Measurements from ENCODE around the gene GREM1.

The GREM1 gene

DNA sequence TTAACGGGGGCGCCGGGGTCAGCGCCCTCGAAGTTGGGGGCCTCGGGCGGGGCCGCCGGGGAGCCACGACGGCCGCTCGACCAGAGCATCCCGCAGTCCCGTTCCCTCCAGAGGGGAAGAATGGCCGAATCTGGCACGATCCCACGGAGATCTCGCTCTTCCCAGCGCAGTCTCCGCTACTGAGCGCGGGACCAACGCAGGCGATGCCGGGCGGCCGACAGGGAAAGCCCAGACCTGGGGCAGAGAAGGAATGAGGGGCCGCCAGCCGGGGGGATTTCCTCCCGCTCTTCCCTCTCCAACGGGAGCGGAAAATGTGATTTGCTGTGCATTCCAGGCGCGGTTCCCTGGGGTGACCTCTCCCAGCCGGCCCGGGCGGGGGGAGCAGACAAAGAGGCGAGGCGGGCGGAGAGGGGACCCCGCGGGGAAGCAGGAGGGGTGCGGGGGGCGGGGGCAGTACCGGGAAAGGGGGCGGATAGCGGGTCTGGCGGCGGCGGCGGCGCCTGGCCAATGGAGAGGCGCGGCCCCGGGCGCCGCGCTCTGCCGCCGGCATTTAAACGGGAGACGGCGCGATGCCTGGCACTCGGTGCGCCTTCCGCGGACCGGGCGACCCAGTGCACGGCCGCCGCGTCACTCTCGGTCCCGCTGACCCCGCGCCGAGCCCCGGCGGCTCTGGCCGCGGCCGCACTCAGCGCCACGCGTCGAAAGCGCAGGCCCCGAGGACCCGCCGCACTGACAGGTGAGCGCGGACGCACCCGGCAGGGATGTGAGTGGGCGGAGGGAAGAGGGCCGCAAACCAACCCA is at the start of gene GREM1:
TSS of gene GREM1 (plus strand) at position 579 of the 801 bp plus-strand sequence. CDS start 12,687 bp downstream, outside the sequence.
- DNase-seq (ENCODE audit: low spot score) = no peak

DNA sequence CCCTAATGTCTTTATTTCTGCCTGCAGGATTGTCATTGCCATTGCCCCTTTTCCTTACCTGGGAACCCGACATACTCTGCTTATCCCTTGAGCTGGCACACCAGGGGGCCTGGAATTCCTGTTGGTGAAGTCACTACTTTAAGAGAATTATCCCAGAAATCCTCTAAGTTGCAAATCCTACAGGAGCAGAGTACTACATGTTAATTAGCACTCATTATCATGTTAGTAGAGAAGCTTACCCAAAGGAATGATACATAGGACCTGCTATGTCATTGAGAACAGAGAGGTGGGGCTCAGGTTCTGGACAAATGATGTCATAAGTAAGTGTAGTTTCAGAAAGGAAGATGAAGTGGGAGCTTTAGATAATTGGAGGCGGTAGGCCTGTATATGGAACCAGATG is 48.9 kb upstream of the GREM1 start:
- DNase-seq (ENCODE audit: low spot score) = no peak

DNA sequence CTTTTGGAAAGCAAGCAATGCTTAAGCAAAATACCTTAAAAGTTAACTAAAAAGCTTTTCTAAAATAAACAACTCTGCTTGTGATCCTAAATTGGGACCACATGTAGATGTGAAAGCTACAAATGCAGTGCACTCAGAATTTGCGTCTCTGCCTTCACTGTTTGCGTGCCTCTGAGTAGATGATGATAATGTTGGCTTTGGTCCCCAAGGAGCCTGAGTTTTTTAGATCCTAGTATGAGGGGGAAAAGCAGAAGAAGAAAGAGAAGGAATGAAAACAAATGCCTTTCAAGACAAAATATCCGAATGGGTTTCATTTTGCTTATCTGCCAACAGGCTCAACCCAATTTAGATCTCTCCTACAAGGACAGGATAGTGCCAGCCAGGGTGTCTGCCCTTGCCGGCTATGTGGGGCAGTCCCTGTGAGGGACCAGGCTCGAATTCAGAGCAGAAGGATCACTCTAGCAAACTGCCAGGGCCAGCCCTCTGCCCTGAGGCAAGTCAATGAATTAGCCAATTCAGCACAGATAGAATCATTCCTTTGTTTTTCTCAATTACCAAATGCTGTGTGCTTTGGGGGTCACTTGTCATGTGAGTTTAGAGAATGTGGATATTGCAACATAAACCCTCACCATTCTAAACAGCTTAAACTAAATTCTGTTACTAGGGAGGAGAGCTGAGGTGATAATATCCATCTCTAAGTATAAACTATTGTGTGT is 47.8 kb upstream of the GREM1 start:
- DNase-seq (ENCODE audit: low spot score) = no peak

DNA sequence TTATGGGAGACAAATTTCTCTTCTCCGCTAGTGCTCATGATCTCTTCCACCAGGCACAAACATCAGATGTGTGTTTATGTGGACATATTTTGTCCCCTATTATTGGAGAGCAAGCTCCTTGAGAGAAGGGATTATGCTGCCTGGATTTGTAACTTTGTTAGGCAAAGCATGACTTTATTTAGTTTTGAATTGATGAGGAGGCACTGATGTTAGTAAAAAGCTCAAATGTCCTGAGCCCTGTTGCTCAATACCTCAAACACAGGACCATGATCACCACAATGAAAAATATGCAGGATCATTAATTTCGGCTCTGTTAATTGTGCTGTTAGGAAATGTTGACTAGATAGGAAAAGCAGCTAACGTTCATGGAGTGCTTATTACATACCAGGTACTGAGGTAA is 47.2 kb upstream of the GREM1 start:
- no peak for DNase-seq (ENCODE audit: low spot score)

DNA sequence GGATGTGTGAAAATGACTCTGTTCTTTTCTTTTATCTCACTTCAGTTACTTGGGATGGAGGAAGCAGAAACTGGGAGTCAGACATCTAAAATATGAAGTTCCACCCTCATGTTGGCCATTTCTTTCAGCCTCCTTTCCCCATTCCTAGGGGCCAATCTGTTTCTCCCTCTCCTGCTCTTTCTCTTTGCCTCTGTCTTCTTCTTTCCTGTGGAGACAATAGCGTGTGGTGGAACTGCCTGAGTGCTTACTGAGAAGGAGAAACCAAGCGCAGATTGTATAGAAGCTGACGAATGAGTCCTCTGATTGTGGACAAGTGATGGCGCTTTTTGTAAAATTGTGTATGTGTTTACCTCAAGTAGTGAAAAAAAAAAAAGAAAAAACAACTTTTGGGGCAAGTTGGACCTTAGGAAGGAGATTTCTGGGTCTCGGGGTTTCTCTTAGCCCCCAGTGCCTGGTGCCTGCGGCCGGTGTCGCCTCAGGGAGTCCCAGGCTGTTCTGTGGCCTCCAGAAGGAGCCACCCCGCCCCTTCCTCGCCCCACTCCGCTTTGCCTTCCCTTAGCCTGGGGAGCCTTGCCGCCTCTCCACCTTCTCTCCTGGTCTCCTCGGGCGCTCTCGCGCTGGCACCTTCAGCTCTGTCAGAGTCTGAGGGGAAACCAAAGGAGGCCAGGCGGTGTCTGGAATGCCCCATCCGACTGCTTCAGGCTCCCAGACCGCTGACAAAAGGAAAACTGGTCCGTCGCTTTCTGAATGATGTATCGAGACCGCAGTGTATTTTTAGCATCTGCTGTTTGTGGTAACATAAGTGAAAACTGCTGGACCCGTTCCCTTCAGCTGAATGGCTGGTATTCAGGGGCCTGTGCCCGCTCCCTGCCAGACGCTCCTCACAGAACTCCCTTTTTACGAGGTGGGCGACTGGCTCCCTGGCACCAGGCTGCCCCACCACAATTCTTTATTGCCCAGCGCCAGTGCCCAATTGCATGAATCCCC is 46.2 kb upstream of the GREM1 start:
- DNase-seq (ENCODE audit: low spot score) = no peak

DNA sequence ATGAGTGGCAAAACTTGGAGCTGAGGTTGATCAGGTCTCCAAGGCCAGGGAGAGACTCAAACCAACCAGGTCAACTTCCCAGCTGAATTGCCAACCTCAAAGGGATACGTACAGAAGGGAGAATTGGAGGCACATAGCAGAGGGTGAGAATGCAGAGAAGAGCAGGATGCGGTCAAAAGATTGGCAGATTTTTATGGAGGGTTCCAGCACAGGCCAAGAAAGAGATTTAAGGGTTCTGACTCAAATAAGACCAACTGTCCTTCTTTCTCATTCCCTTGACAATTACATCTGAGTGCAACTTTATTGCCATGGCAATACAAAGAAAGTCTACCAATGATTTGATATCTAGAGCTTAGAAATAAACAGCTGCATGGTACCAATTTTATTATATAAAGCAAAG is 43.1 kb upstream of the GREM1 start:
- no peak for DNase-seq (ENCODE audit: low spot score)

DNA sequence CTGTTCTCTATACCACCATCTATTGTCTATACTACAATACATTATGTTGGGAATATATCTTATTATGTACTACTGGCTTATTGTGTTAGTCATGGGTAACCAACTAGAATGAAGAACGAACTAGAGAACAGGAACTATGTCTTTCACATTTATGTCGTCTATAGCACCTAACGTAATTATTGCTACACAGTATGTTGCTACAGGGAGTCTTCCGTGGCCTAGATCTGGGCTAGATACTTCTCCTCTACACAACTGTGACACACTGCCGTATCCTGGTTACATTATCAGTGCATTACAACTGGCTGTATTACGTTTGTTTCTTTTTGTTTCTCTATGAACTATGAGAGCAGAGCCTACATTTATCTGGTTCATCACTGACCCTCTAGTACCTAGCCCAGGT is 42.3 kb upstream of the GREM1 start:
- DNase-seq (ENCODE audit: low spot score) = no peak

DNA sequence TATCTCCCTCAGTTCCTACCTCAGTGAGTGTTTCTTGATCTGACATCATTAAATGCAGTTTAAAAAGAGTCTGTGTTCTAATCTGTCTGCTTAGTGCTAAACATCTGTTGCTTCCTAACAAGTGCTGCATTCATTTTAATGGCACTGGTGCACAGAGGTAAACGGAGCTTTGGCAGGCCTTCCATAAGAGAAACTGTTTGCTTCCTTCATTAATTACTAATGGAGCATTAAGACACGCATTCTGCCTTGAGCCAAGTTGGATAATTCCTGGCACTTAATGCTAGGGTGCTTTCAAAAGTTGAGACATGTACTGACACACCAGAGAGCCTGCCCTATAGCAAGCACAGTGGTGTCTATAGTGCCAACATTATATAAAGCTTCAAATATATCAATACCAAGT is 41.6 kb upstream of the GREM1 start:
- no peak for DNase-seq (ENCODE audit: low spot score)

DNA sequence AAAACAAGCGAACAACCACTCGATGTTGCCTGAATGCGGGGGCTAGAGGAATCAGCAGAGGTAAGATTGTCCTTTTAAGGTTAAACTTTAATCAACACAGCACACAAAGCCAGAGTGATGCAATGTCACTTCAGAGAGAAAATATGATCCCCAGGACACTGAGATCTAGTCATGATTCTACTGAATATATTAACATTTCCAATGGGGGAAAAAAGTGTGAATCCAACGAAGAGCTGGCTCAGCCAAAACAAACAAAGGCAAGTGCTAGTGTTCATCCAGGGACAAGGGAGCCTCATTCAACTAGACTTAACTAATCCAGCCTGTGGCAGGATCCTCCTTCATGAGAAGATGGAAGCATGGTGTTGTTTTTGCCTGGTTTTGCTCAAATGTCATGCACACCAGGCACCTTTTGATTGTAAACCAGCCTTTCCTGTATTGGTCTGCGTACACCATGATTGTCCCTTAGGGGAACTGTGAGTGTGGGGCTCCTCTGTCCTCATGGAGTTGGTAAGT is 40.5 kb upstream of the GREM1 start:
- no peak for DNase-seq (ENCODE audit: low spot score)

DNA sequence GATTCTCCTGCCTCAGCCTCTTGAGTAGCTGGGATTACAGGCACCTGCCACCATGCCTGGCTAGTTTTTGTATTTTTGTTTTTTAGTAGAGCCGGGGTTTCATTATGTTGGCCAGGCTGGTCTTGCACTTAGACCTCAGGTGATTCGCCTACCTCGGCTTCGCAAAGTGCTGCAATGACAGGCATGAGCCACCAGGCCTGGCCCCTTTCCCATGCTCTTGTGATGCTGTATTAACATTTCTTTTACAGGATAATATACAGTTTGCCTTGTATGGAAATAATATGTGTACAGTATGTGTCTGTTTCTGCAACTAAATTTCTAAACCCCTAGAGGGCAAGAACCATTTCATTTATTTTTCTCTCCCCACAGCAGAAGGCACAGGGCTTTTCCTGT is 38.5 kb upstream of the GREM1 start:
- DNase-seq (ENCODE audit: low spot score) = no peak

DNA sequence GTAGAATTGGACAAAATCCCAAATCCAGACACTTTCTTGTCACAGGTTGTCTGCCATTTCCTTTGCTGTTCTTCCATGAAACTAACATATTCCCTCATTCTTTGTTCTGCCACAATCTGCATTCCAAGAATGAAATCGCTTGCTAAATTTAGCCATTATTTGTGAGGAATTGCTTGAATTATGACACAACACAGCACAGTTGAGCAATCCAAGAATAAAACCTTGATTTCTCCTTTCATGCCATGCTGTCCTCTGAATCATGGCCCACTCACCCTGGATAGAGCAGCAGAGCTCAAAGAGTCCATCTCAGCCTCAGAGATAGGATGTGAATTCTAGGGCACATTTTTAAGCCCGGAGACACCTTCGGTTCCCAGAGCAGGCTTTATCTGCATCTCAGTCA is 35.2 kb upstream of the GREM1 start:
- no peak for DNase-seq (ENCODE audit: low spot score)

DNA sequence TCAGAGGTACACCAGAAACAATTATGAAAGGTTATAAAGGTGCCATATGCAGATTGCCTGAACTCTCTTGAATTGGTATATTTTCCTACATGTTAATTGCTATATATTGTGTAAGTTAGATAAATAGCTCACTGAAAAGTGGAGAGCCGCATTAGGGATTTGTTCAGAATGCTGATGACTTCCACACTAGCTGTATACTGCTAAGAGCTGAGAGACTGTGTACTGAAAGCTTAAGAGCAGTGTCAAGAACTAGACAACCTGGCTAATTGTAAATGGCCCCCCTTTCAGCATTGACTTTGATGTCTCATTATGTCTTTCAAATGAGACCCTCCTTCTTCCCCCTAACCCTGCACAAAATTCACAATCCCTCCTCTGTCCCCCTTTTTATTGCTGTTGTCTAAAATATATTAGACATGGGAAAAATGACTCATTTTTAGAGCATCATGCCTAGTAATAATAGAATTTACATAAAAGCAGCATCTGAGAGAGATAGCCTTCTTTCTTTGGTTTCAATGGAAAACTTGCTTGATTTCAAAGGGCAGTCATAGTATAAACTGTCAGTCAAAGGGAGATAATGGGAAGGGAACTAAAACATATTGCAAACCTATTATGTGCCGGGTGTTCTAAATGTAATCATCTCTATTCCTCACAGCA is 34.7 kb upstream of the GREM1 start:
- DNase-seq (ENCODE audit: low spot score) = no peak

DNA sequence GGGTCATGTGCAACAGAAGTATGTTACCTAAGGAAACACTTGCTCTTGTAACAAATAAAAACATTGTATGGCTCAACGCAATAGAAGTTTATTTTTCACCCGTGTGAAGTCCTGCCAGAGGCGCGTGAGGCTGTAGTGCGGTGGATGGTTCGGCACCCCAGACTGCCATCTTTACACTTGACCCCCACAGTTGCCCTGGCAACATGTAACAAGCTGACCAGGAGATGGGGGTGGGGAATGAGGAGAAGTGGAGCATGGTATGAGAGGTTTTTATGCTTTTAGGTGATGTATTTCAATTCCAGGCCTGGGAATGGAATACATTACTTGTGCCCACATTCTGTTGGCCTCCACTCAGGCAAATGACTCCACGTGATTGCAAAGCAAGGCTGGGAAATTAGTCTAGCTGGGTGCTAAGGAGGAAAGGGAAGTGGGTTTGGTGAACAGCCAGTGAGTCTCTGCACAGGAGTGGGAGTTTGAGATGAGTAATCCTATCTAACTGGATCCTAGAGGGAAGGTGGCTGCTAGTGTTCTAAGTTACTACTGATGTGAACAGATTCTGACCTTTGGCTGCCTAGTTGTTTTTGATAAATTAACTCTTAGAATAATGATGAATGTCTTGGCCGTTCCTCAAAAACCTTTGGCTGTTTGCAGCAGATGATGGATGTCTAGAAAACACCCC is 33.8 kb upstream of the GREM1 start:
- DNase-seq (ENCODE audit: low spot score) = no peak

DNA sequence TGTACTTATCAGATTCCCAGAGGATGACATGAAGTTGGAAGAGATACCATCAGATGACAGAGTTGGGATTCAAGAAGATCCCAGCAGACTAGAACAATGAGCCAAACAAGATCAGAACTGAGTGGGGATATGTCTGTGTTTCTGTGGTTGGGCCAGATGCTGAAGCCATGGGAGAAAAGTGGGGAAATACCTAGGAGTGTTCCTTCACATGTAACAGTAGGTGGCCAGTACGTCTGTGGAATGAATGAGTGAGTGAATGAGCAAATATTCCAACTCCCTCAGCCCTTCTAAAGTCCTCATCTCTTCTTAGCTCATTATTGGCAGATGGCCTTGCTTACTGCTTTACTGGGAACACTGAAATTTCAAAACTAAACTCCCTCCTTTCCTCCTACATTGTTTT is 32.2 kb upstream of the GREM1 start:
- no peak for DNase-seq (ENCODE audit: low spot score)

DNA sequence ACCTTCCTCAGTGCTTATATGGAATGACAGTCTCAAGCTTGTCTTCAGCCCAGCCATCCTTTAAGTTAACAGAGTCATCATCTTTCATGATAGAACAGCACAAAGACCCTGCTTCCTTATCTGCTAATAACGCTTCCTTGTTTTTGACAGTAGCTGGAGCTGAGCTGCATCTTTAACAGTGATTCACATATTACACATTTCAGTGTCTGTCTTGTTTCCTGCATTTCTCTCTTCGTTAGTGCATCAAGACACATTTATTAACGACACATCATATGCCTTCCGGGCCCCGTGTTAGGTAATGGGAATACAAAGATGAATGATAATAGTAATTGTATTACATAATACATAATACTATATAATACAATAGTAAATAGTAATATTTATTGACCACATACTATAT is 30.2 kb upstream of the GREM1 start:
- no peak for DNase-seq (ENCODE audit: low spot score)

DNA sequence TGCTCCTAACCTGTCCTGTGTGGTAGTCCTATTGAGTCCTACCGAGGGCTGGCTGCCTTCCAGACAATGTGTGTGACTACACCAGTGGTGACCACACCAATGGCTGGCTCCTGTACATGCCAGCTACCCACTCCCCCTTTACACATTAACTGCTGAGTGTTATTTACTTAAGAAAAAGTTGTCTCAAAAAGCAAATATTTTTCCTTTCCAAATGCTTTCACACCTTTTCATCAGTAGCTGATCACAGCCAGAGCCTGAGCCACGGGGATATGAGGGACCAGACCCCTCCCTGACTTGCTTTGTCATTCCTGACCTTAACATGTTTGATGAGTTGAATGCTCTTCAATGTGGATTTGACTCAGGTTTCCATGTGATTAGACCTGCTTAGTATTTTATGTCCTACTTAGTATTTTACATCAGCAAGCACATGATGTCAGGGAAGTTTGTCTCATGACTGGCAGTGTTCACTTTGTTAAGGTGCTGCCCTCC is 29.6 kb upstream of the GREM1 start:
- DNase-seq (ENCODE audit: low spot score) = no peak

DNA sequence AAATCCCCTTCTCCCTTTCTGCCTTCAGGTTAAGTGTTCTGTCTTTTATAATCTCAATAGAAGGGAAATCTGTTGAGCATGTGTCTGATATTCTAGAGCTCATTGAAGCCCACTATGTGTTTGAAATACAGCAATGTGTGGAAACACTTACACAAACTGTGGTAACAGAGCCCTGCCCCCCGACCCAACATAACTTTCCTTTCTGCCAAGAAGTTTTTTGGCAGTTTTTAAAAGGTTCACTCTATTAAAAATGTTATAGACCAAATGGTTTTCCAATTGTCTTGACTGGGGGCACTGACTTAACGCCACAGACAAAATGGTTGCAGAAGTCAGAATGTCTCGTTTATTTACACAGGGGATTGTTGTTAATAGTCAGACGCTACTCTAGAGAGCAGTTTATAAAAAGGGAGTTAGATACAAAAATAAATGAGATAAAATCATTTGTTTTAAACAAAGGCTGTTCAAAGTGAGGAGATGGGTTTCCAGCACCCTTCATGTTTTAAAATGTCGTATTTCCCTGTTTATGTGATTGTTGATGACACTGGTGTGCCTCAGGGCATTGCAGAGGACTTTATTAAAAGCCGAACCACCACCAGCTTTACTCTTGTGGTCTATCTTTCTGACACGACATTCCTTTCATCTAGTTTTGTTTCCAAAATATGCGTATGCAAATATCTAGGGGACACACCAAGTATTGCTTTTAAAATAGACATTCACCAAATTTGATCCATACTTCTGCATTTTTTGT is 26.7 kb upstream of the GREM1 start:
- DNase-seq (ENCODE audit: low spot score) = no peak

DNA sequence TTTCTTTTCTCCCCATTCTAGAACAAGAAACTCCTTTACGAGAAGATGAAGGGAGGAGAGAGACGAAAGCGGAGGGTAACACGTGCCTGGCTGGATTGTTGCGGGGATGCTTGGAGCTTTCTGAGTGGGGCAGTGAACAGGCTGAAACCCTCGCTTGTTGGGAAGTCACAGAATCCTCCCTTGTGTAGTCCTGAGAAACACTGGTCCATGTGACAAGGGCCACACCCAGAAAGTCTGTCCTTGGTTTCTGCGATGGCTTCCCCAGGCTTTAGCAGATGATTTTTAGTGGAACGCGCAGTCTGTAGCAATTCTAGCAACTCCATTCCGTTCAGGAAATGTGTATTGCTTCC is 26.1 kb upstream of the GREM1 start:
- DNase-seq (ENCODE audit: low spot score) = no peak

DNA sequence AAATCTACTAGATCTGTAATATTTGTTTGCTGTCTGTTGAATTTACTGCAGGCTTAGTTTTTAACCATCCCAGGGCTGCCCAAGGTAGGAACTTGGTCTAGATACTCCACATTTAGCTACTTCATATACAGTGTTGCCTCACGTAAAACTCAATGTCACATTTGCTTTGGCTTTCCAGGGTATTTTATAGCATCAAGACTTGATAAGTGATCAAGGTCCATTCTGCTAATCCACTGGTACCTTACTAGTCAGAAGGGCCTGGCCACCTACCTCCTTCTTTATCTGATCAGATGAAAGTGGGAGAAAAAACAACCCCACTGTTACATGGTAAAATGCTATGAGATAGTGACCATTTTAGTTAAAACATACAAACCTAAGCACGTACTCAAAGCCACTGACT is 25.5 kb upstream of the GREM1 start:
- no peak for DNase-seq (ENCODE audit: low spot score)

DNA sequence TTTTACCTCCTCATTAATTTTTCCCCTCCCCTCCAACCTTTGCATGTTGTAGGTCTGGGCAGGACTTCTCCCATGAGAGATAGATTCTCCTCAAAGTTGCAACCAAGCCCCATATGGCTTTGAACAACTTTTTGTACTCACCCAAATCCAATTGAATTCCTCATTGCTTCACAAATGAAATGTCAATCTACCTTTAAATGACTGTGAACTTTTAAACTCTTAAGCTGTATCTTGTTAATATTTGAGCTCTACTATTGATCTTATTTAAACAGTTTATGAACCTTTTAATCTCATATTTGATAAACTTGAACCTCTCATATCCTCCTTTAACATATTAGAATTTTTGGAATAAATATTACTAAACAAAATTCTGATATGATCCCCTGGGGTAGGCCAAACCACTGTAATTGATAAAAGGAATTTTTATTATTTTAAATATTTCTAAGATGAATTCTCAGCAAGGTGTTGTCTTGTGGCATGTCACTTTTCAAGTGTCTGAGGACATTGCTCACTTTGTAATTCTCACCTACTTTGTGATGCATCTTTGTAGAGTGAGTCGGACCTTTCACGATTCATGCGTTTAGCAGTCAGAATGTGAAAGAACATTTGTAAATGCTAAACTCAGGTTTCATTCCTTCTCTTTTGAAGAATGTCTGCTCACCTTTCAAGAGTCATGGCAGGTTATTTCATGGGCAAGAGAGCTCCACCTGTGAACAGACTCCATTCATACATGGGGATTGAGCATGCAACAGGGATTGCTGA is 23.4 kb upstream of the GREM1 start:
- DNase-seq (ENCODE audit: low spot score) = no peak

Data from hematopoietic multipotent progenitor cell treated with erythropoietin and hydrocortisone succinate and interleukin-3 and kit ligand, for 15 days (in vitro differentiated cells).